PFSK-1 (cell line): ENCODE results near the gene KDM3B.

Experiments
- FOXP2 ChIP-seq: optimal IDR thresholded peaks from 2 replicates; pipeline ENCODE3; 2011; ENCODE audit warnings: borderline replicate concordance, control low read depth, inconsistent platforms; ENCODE audit not compliant: insufficient read depth; ENCODE audit errors: extremely low read length, extremely low read depth
- POLR2AphosphoS5 ChIP-seq: IDR thresholded peaks from 2 replicates; pipeline ENCODE4 v1.6.1; 2012; ENCODE audit warnings: low read depth, mild to moderate bottlenecking, control low read depth, low read length, moderate library complexity
- REST ChIP-seq, 2 experiments: IDR thresholded peaks; 2 replicates each; pipeline versions ENCODE4 v1.6.1 to v1.8.0; 2011 to 2012; ENCODE audit warnings: low read depth in 2 of 2, low read length in 2 of 2, control low read depth in 1 of 2, inconsistent platforms in 1 of 2, mild to moderate bottlenecking in 1 of 2, moderate library complexity in 1 of 2; ENCODE audit not compliant: insufficient read depth in 1 of 2
- SIN3A ChIP-seq: IDR thresholded peaks from 2 replicates; pipeline ENCODE4 v1.6.1; 2012; ENCODE audit warnings: mild to moderate bottlenecking, low read length, moderate library complexity, borderline replicate concordance; ENCODE audit not compliant: insufficient read depth
- TAF1 ChIP-seq: IDR thresholded peaks from 2 replicates; pipeline ENCODE4 v1.6.1; 2012; ENCODE audit warnings: low read length, control low read depth, borderline replicate concordance; ENCODE audit not compliant: insufficient read depth

The KDM3B gene

GRCh38 chr5:138455232-138455930 is 102.9 kb downstream of the KDM3B start:
- TF ChIP-seq SIN3A (no peak), POLR2AphosphoS5 (no peak), FOXP2 (no peak), TAF1 (no peak), REST (IDR thresholded peaks at IDR 0.05; ENCODE audit: insufficient read depth in 1 of 2, low read depth in 2 of 2, low read length in 2 of 2) (no peak)

- no peak for TF ChIP-seq REST (IDR thresholded peaks at IDR 0.05; ENCODE audit: insufficient read depth in 1 of 2, low read depth in 2 of 2, low read length in 2 of 2)
- TF ChIP-seq FOXP2 = no peak
- TF ChIP-seq SIN3A = no peak
- no peak for TF ChIP-seq TAF1
- TF ChIP-seq POLR2AphosphoS5 = no peak
These were observed 105.2 kb downstream of the KDM3B start for GRCh38 chr5:138457531-138458275.

GRCh38 chr5:138458384-138458783 is 105.9 kb downstream of the KDM3B start:
- TF ChIP-seq FOXP2 (no peak), SIN3A (no peak), REST (IDR thresholded peaks at IDR 0.05; ENCODE audit: insufficient read depth in 1 of 2, low read depth in 2 of 2, low read length in 2 of 2) (no peak), POLR2AphosphoS5 (no peak), TAF1 (no peak)

- no peak for TF ChIP-seq SIN3A
- TF ChIP-seq POLR2AphosphoS5 = no peak
- no peak for TF ChIP-seq REST (IDR thresholded peaks at IDR 0.05; ENCODE audit: insufficient read depth in 1 of 2, low read depth in 2 of 2, low read length in 2 of 2)
- TF ChIP-seq FOXP2 = no peak
- no peak for TF ChIP-seq TAF1
These were observed 106.4 kb downstream of the KDM3B start for GRCh38 chr5:138458856-138459255.
